ENCODE measurements around the gene SHISA6.

Gene SHISA6

DNA sequence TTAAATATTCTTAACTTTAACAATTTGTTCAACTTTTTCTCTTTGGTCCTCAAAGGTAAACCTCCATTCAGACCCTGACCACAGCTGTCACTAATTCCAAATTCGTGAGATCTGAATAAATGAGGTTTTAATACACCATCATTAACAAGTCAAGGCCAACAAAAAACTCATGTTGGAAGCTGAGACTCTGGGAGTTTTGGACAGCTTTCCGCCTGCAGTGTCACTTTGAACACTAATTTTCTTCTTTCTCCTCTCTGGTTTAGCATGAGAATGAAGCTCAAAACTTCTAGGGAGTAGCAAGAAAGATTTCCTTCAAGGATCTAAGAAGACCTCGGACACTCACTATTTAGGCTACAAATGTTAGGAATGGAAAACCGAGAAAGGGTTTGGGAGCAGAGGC lies 324.6 kb downstream of the SHISA6 start:
- TF ChIP-seq CSDC2 (CRISPR knock-in tag; IDR thresholded peaks at IDR 0.05), result no peak
- ATAC-seq, result no peak

DNA sequence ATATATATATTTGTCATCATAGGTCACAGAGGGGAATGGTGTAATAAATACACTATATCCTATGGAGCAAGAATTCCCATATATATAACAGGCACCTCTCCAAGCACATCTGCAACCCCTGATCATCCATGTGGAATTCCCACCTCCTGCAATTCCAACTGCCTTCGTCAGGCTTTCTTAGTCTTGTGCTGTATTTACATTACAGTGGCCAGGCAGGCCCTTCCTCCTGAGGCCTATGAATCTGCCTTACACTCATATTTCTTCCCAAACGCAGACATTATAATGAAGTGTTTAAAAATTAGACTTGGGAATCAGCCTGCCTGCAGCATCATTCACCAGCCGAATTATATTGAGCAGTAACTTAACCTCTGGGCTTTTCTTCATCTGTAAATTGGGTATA lies 338.0 kb downstream of the SHISA6 start:
- TF ChIP-seq, protein P1, sequence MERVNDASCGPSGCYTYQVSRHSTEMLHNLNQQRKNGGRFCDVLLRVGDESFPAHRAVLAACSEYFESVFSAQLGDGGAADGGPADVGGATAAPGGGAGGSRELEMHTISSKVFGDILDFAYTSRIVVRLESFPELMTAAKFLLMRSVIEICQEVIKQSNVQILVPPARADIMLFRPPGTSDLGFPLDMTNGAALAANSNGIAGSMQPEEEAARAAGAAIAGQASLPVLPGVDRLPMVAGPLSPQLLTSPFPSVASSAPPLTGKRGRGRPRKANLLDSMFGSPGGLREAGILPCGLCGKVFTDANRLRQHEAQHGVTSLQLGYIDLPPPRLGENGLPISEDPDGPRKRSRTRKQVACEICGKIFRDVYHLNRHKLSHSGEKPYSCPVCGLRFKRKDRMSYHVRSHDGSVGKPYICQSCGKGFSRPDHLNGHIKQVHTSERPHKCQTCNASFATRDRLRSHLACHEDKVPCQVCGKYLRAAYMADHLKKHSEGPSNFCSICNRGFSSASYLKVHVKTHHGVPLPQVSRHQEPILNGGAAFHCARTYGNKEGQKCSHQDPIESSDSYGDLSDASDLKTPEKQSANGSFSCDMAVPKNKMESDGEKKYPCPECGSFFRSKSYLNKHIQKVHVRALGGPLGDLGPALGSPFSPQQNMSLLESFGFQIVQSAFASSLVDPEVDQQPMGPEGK (CRISPR knock-in tag; IDR thresholded peaks at IDR 0.05; ENCODE audit: borderline replicate concordance), result no peak
- TF ChIP-seq ESRRG (CRISPR knock-in tag; IDR thresholded peaks at IDR 0.05), result no peak
- ATAC-seq, result no peak

- no peak for TF ChIP-seq OSR1 (CRISPR knock-in tag; IDR thresholded peaks at IDR 0.05)
- TF ChIP-seq GLIS3 (CRISPR knock-in tag; IDR thresholded peaks at IDR 0.05), result no peak
- TF ChIP-seq CSRNP3 (CRISPR knock-in tag; IDR thresholded peaks at IDR 0.05), result no peak
- TF ChIP-seq, protein P2, sequence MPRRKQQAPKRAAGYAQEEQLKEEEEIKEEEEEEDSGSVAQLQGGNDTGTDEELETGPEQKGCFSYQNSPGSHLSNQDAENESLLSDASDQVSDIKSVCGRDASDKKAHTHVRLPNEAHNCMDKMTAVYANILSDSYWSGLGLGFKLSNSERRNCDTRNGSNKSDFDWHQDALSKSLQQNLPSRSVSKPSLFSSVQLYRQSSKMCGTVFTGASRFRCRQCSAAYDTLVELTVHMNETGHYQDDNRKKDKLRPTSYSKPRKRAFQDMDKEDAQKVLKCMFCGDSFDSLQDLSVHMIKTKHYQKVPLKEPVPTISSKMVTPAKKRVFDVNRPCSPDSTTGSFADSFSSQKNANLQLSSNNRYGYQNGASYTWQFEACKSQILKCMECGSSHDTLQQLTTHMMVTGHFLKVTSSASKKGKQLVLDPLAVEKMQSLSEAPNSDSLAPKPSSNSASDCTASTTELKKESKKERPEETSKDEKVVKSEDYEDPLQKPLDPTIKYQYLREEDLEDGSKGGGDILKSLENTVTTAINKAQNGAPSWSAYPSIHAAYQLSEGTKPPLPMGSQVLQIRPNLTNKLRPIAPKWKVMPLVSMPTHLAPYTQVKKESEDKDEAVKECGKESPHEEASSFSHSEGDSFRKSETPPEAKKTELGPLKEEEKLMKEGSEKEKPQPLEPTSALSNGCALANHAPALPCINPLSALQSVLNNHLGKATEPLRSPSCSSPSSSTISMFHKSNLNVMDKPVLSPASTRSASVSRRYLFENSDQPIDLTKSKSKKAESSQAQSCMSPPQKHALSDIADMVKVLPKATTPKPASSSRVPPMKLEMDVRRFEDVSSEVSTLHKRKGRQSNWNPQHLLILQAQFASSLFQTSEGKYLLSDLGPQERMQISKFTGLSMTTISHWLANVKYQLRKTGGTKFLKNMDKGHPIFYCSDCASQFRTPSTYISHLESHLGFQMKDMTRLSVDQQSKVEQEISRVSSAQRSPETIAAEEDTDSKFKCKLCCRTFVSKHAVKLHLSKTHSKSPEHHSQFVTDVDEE (CRISPR knock-in tag; IDR thresholded peaks at IDR 0.05), result no peak
- TF ChIP-seq CREB5 (CRISPR knock-in tag; IDR thresholded peaks at IDR 0.05; ENCODE audit: low read depth), result no peak
- TF ChIP-seq ARNTL (CRISPR knock-in tag; IDR thresholded peaks at IDR 0.05; ENCODE audit: borderline replicate concordance, low read depth), result no peak
- TF ChIP-seq BACH2 (CRISPR knock-in tag; IDR thresholded peaks at IDR 0.05; ENCODE audit: borderline replicate concordance), result no peak
- no peak for TF ChIP-seq PPARA (CRISPR knock-in tag; IDR thresholded peaks at IDR 0.05; ENCODE audit: borderline replicate concordance)
- TF ChIP-seq SNAI2 (CRISPR knock-in tag; IDR thresholded peaks at IDR 0.05), result no peak
- no peak for ATAC-seq
These were observed 339.7 kb downstream of the SHISA6 start for GRCh38 chr17:11580677-11581076.

- no peak for ATAC-seq
- TF ChIP-seq ZNF70 (CRISPR knock-in tag; IDR thresholded peaks at IDR 0.05), result no peak
- TF ChIP-seq, protein P2 (CRISPR knock-in tag; IDR thresholded peaks at IDR 0.05), result no peak
- TF ChIP-seq ZFP30 (CRISPR knock-in tag; IDR thresholded peaks at IDR 0.05), result no peak
- no peak for TF ChIP-seq CSDC2 (CRISPR knock-in tag; IDR thresholded peaks at IDR 0.05)
- no peak for TF ChIP-seq ARNTL (CRISPR knock-in tag; IDR thresholded peaks at IDR 0.05; ENCODE audit: borderline replicate concordance, low read depth)
- TF ChIP-seq ZC3H10 (CRISPR knock-in tag; IDR thresholded peaks at IDR 0.05), result no peak
- TF ChIP-seq ESRRG (CRISPR knock-in tag; IDR thresholded peaks at IDR 0.05), result no peak
- TF ChIP-seq TOX (CRISPR knock-in tag; IDR thresholded peaks at IDR 0.05; ENCODE audit: borderline replicate concordance), result no peak
- TF ChIP-seq PPARA (CRISPR knock-in tag; IDR thresholded peaks at IDR 0.05; ENCODE audit: borderline replicate concordance), result no peak
- TF ChIP-seq CREB5 (CRISPR knock-in tag; IDR thresholded peaks at IDR 0.05; ENCODE audit: low read depth), result no peak
- no peak for TF ChIP-seq ISL1 (CRISPR knock-in tag; IDR thresholded peaks at IDR 0.05)
- no peak for TF ChIP-seq TCF4 (CRISPR knock-in tag; IDR thresholded peaks at IDR 0.05; ENCODE audit: borderline replicate concordance)
- no peak for TF ChIP-seq SNAI2 (CRISPR knock-in tag; IDR thresholded peaks at IDR 0.05)
- TF ChIP-seq ZNF565 (CRISPR knock-in tag; conservative IDR thresholded peaks at IDR 0.05; ENCODE audit: low read depth), result no peak
- TF ChIP-seq CSRNP3 (CRISPR knock-in tag; IDR thresholded peaks at IDR 0.05), result no peak
- no peak for TF ChIP-seq ZNF8 (CRISPR knock-in tag; IDR thresholded peaks at IDR 0.05)
These were observed 341.2 kb downstream of the SHISA6 start for GRCh38 chr17:11582217-11582616.

Measured in SK-N-SH treated with all-trans-retinoic acid at 6 μM for 48 hours (cell line).